HepG2 (cell line): ENCODE results near the gene ZNF280A. TPM values are rescaled to one million over a fixed set of nuclear protein-coding genes. Genes with fewer than 3 reads are reported as not detected.

Experiments
- ATAC-seq: fragments of 200-7000 bp; cut with Tn5 transposase; 3 replicates; pipeline ENCODE4 v1.9.1; 2020; ENCODE audit warnings: mild to moderate bottlenecking, moderate library complexity
- BruUV-seq: library from RNA; stranded (reverse); fragments of 400-500 nt; replicated peaks from 2 replicates; lab custom pipeline; 2021; lab: Mats Ljungman, UMichigan
- CTCF ChIA-PET: fragments of 300-600 bp; formaldehyde crosslinking; extraction: SDS; loops from one replicate; lab custom pipeline; 2021; ENCODE audit warnings: low total read pairs, inconsistent platforms, low intra/inter-chr PET ratio; lab: Yijun Ruan, JAX
- POLR2A ChIA-PET: fragments of 350-600 bp; sonication (Branson Sonifier 250); formaldehyde crosslinking; loops from one replicate; lab custom pipeline; 2020; ENCODE audit warnings: antibody characterized with exemption, inconsistent platforms; lab: Yijun Ruan, JAX
- DNase-seq: peaks from one replicate; pipeline ENCODE4 v3.0.0-alpha.2; 2015; ENCODE audit warnings: low spot score
- FAIRE-seq: peaks from 3 replicates; lab custom pipeline; 2011; peaks lifted over from hg19 to GRCh38; lab: Jason Lieb, UNC
- H2AFZ ChIP-seq: one replicate; pipeline ENCODE4 v1.6.1; 2011; ENCODE audit warnings: low read length, inconsistent platforms
- H3K27ac ChIP-seq: fragments of 300-600 bp; 3 replicates; pipeline ENCODE4 v1.8.0; 2011; ENCODE audit warnings: mixed run types, mild to moderate bottlenecking, mixed read lengths, low read length, inconsistent platforms; ENCODE audit not compliant: insufficient read depth; ENCODE audit errors: extremely low read length
- H3K27me3 ChIP-seq, 2 experiments: fragments of 200-600 bp in 1 of 2; 2 replicates in 1 of 2; 3 replicates in 1 of 2; pipeline versions ENCODE4 v1.6.0 to v1.8.0; 2011; ENCODE audit warnings: low read length in 2 of 2, mild to moderate bottlenecking in 2 of 2, moderate library complexity in 2 of 2, inconsistent platforms in 1 of 2; ENCODE audit not compliant: insufficient read depth in 2 of 2, control insufficient read depth in 1 of 2
- H3K36me3 ChIP-seq, 2 experiments: fragments of 200-600 bp in 1 of 2; replicated peaks in 1 of 2; 2 replicates in 1 of 2; 3 replicates in 1 of 2; pipeline versions ENCODE4 v1.5.1 to v1.8.0; 2011; ENCODE audit warnings: low read length in 2 of 2, inconsistent platforms in 1 of 2; ENCODE audit not compliant: insufficient read depth in 2 of 2, control insufficient read depth in 1 of 2
- H3K4me1 ChIP-seq: 2 replicates; pipeline ENCODE4 v1.5.1; 2012; ENCODE audit warnings: low read length, inconsistent platforms; ENCODE audit not compliant: insufficient read depth
- H3K4me2 ChIP-seq: 2 replicates; pipeline ENCODE4 v1.6.0; 2011; ENCODE audit warnings: low read depth, low read length, inconsistent platforms
- H3K4me3 ChIP-seq, 3 experiments: fragments of 200-600 bp in 1 of 3; sonication (generic), shearing (Covaris generic) in 1 of 3; replicated peaks in 1 of 3; 2 replicates each; pipeline ENCODE4 v1.5.1; 2011 to 2016; ENCODE audit warnings: low read length in 3 of 3, inconsistent platforms in 2 of 3, low read depth in 2 of 3, mild to moderate bottlenecking in 2 of 3, control low read depth in 1 of 3, mixed read lengths in 1 of 3; ENCODE audit not compliant: insufficient read depth in 1 of 3
- H3K79me2 ChIP-seq: one replicate; pipeline ENCODE4 v1.6.1; 2011; ENCODE audit warnings: low read length, inconsistent platforms; ENCODE audit not compliant: insufficient read depth
- H3K9ac ChIP-seq: 2 replicates; pipeline ENCODE4 v1.6.0; 2011; ENCODE audit warnings: mild to moderate bottlenecking, low read depth, low read length, inconsistent platforms; ENCODE audit not compliant: insufficient read depth
- H3K9me3 ChIP-seq: 2 replicates; pipeline ENCODE4 v1.5.1; 2012; ENCODE audit warnings: mild to moderate bottlenecking, low read length
- H4K20me1 ChIP-seq: 2 replicates; pipeline ENCODE4 v1.6.0; 2011; ENCODE audit warnings: inconsistent platforms, mild to moderate bottlenecking, low read length, moderate library complexity; ENCODE audit not compliant: insufficient read depth
- CEBPB ChIP-seq: IDR thresholded peaks from 2 replicates; pipeline ENCODE4 v1.6.1; 2011; ENCODE audit warnings: low read depth, low read length, improper control_type of control experiment, borderline replicate concordance
- EED ChIP-seq: sonication (generic); formaldehyde crosslinking; IDR thresholded peaks from 2 replicates; pipeline ENCODE4 v1.5.0; 2020; ENCODE audit warnings: mild to moderate bottlenecking, missing genetic modification reagents
- HNRNPUL1 ChIP-seq: fragments of 200-400 bp; formaldehyde crosslinking; IDR thresholded peaks from 2 replicates; pipeline ENCODE4 v1.6.1; 2017; ENCODE audit warnings: low read depth, mild to moderate bottlenecking, low read length, moderate library complexity
- ISL2 ChIP-seq: sonication (generic); formaldehyde crosslinking; IDR thresholded peaks from 2 replicates; pipeline ENCODE4 v1.5.0; 2020; ENCODE audit warnings: missing genetic modification reagents
- ZNF329 ChIP-seq: sonication (generic); formaldehyde crosslinking; IDR thresholded peaks from 2 replicates; pipeline ENCODE4 v1.9.0; 2021; ENCODE audit warnings: low read depth, mild to moderate bottlenecking, missing genetic modification reagents
- ZNF563 ChIP-seq: sonication (generic); formaldehyde crosslinking; IDR thresholded peaks from 2 replicates; pipeline ENCODE4 v1.8.0; 2022; ENCODE audit warnings: mild to moderate bottlenecking, moderate library complexity, missing genetic modification reagents
- WGBS: methylation state at CpG from one replicate; pipeline ENCODE4 v1.1.6; 2017; ENCODE audit warnings: low lambda C conversion rate; 5-methylcytosine and 5-hydroxymethylcytosine counted together
- in situ Hi-C: cut with HindIII; loops from 2 replicates; pipeline ENCODE4 v1.10.0; 2017; ENCODE audit warnings: low pct_unique_long_range_greater_than_20kb; ENCODE audit not compliant: extremely low pct_ligation_motif_present
- intact Hi-C: fragments of 100-400 bp; cut with micrococcal nuclease; formaldehyde crosslinking; loops from one replicate; pipeline ENCODE4 v1.10.0; 2022; ENCODE audit not compliant: unreplicated experiment
- polyA plus RNA-seq, 8 experiments: library from polyadenylated mRNA; depleted of rRNA in 3 of 8; stranded (reverse) in 7 of 8; unstranded in 1 of 8; fragments of >200 nt; fragmentation: Illumina TruSeq in 4 of 8; extraction: Trizol in 4 of 8; gene quantifications; 2 replicates each; pipeline versions ENCODE4 v1.2.1 to v1.2.3, GENCODE V29; 2011 to 2016; ENCODE audit warnings: low read depth in 4 of 8, missing spikeins in 1 of 8, mixed read lengths in 1 of 8; ENCODE audit not compliant: insufficient read depth in 1 of 8
- total RNA-seq, 5 experiments: library from RNA; depleted of rRNA; stranded (reverse); fragments of >200 nt; fragmentation: Illumina TruSeq; extraction: Trizol; gene quantifications; 2 replicates each; pipeline ENCODE4 v1.2.3, GENCODE V29; 2016; ENCODE audit warnings: low read depth in 1 of 5
- TF ChIP-seq, protein P1 (sequence below): sonication (generic); formaldehyde crosslinking; IDR thresholded peaks from 2 replicates; pipeline ENCODE4 v1.8.0; 2022; ENCODE audit warnings: mild to moderate bottlenecking, missing genetic modification reagents
- TF ChIP-seq, protein P2 (sequence below): sonication (generic); formaldehyde crosslinking; IDR thresholded peaks from 2 replicates; pipeline ENCODE4 v1.8.1; 2023; ENCODE audit warnings: missing genetic modification reagents, inconsistent platforms, borderline replicate concordance
- TF ChIP-seq, protein P3 (sequence below): sonication (generic); formaldehyde crosslinking; IDR thresholded peaks from 2 replicates; pipeline ENCODE4 v1.8.0; 2022; ENCODE audit warnings: missing genetic modification reagents, mild to moderate bottlenecking, moderate library complexity, borderline replicate concordance

ZNF280A gene
- total and polyA plus RNA-seq, 2 of the 13 experiments (the other 11 are each of a cell fraction or from before 2014, with no cell fraction given): 1.4 to 2.9 TPM

DNA sequence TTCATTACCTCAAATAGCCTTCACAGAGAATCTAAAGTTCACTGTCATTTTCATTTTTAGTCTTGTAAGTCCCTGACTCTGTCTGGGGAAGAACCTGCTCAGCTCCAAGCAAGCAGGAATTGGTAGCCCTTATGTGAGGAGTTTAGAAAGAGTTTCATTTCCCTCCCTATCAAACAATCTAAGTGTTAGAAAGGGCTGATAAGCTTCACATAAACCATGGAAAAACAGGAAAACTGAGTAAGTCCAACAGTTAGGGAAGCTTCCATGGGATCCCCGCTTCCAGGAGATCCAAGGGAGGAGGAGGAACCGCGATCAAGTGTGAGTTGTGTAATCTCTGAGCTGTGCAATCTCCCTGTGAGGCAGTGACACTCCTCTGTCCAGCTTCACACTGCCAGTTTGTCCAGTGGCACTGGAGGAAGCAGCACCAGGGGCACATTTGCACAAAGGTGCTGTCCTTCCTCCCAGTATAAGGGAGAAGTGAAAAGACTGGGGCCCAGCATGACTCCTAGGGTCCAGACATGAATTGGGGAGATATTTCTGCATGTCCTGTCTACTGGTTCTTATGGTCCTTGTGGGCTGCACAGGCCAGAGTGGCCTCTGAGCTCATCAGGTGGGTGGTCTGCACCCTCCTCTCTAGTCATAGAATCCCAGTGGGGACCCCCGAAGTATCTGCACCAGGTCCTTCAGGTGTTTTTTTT, 34.7 kb upstream of the ZNF280A start:
- Histone ChIP-seq H3K9me3 (no peaks in the 10 kb centered on the region), H3K4me2 (no peak overlapping the region), H4K20me1 (no peaks in the 10 kb centered on the region), H3K27me3 (peaks cover 0 to 1% of the 10 kb centered on the region in 2 experiments; a peak in 1 of 5 replicates), H3K79me2 (no peaks in the 10 kb centered on the region), H3K4me1 (no peaks in the 10 kb centered on the region; the same call in 1 of the 2 replicates), H2AFZ (no peak overlapping the region), H3K9ac (no peak overlapping the region)
- CTCF ChIA-PET: no interaction called here
- 0% methylated on average over 1 of the region's 4 CpGs for WGBS
- in situ Hi-C loops: loop anchor here (5.0 kb wide), 1 partner anchor 92 kb away; no protein-coding TSS in a partner anchor
- BruUV-seq: no TSS peak
- FAIRE-seq: no peak
- TF ChIP-seq CEBPB: peak; percentile 26; the same call in 1 of the 2 replicates
- TF ChIP-seq ISL2 (CRISPR knock-in tag): no peak
- TF ChIP-seq, all 625 proteins: peak for 1
- no peak overlapping the region for H3K4me3 ChIP-seq
- POLR2A ChIA-PET: no interaction called here
- no peak overlapping the region for H3K27ac ChIP-seq
- intact Hi-C loops: no loop called here
- no peak for ATAC-seq
- no peaks in the 10 kb centered on the region for H3K36me3 ChIP-seq
- DNase-seq: no peak

DNA sequence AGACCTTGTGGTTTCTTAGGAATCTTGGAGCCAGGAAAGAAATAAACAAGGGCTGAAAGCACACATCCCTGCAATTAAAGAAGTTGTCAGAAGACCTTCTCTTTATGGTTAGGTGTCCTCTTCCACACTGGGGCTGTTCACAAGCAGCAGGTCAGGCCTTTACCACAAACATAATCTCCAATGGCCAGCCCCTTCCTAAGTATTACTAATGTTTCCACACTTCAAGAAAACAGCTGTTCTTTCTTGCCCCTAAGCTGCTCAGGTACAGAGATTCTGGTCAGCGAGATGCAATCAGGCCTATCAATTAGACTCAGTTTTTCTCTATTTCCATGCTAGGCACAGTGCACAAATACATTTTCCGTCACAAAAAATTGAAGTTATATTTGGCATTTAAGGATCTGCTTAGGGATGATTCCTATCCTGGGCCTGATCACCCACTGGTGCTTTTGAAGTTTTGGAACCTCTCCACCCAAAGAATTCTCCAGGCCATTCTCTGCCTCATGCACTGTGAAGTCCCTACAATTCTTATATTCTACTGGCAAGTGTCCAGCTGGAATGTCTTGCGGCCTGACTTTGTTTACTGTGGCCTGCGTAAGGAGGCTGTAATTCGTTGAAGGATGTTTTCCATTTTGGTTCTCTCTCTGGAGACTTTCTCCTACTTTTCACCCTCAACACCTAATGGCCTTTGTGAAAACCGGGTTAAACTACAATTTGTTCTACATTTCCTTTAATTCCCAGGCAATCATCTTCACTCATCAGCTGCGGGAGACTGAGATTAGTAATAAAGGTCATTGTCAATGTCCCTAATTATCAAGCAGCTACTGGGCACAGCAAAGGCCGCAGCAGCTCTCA, 33.9 kb upstream of the ZNF280A start:
- no peak overlapping the region for H3K27ac ChIP-seq
- no peak overlapping the region for H3K9ac ChIP-seq
- no TSS peak for BruUV-seq
- H3K4me3 ChIP-seq: no peak overlapping the region
- no peaks in the 10 kb centered on the region for H3K36me3 ChIP-seq
- H3K27me3 ChIP-seq: peaks cover 0 to 1% of the 10 kb centered on the region in 2 experiments; a peak in 1 of 5 replicates
- no peak overlapping the region for H2AFZ ChIP-seq
- no peaks in the 10 kb centered on the region for H3K79me2 ChIP-seq
- ChIA-PET POLR2A (no interaction called here), CTCF (no interaction called here)
- H3K4me1 ChIP-seq: no peaks in the 10 kb centered on the region; the same call in 1 of the 2 replicates
- H3K4me2 ChIP-seq: no peak overlapping the region
- FAIRE-seq (no peak), ATAC-seq (no peak), DNase-seq (no peak)
- intact Hi-C loops: no loop called here
- WGBS: 42% methylated on average over 8 of the region's 8 CpGs
- no peaks in the 10 kb centered on the region for H3K9me3 ChIP-seq
- in situ Hi-C loops: loop anchor here (5.0 kb wide), 1 partner anchor 92 kb away; no protein-coding TSS in a partner anchor
- no peaks in the 10 kb centered on the region for H4K20me1 ChIP-seq
- TF ChIP-seq, protein P1, sequence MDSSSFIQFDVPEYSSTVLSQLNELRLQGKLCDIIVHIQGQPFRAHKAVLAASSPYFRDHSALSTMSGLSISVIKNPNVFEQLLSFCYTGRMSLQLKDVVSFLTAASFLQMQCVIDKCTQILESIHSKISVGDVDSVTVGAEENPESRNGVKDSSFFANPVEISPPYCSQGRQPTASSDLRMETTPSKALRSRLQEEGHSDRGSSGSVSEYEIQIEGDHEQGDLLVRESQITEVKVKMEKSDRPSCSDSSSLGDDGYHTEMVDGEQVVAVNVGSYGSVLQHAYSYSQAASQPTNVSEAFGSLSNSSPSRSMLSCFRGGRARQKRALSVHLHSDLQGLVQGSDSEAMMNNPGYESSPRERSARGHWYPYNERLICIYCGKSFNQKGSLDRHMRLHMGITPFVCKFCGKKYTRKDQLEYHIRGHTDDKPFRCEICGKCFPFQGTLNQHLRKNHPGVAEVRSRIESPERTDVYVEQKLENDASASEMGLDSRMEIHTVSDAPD: no peak
- TF ChIP-seq ZNF329 (CRISPR knock-in tag) (no peak), HNRNPUL1 (no peak), ZNF563 (CRISPR knock-in tag) (no peak), EED (CRISPR knock-in tag) (no peak)
- TF ChIP-seq, protein P2, sequence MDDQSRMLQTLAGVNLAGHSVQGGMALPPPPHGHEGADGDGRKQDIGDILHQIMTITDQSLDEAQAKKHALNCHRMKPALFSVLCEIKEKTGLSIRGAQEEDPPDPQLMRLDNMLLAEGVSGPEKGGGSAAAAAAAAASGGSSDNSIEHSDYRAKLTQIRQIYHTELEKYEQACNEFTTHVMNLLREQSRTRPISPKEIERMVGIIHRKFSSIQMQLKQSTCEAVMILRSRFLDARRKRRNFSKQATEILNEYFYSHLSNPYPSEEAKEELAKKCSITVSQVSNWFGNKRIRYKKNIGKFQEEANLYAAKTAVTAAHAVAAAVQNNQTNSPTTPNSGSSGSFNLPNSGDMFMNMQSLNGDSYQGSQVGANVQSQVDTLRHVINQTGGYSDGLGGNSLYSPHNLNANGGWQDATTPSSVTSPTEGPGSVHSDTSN (CRISPR knock-in tag): no peak
- TF ChIP-seq, protein P3, sequence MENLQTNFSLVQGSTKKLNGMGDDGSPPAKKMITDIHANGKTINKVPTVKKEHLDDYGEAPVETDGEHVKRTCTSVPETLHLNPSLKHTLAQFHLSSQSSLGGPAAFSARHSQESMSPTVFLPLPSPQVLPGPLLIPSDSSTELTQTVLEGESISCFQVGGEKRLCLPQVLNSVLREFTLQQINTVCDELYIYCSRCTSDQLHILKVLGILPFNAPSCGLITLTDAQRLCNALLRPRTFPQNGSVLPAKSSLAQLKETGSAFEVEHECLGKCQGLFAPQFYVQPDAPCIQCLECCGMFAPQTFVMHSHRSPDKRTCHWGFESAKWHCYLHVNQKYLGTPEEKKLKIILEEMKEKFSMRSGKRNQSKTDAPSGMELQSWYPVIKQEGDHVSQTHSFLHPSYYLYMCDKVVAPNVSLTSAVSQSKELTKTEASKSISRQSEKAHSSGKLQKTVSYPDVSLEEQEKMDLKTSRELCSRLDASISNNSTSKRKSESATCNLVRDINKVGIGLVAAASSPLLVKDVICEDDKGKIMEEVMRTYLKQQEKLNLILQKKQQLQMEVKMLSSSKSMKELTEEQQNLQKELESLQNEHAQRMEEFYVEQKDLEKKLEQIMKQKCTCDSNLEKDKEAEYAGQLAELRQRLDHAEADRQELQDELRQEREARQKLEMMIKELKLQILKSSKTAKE: no peak
